ENCODE measurements around the gene EYA3.

EYA3 gene

DNA sequence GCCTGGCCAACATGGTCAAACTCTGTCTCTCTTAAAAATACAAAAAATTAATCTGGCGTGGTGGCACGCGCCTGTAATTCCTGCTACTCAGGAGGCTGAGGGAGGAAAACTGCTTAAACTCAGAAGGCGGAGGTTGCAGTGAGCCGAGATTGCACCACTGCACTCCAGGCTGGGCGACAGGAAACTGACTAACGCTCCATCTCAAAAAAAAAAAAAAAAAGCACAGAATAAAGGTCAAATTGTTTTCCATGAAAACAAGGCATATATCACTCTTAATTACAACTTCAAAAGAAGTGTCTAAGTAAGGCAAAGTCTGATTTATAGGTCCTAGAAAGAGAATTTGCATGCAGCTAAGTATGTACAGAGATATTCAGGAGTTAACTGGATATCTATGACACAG, 25.6 kb downstream of the EYA3 start:
- TF ChIP-seq PPARA (CRISPR knock-in tag; IDR thresholded peaks at IDR 0.05; ENCODE audit: borderline replicate concordance) (no peak), ESRRG (CRISPR knock-in tag; IDR thresholded peaks at IDR 0.05) (no peak), BACH2 (CRISPR knock-in tag; IDR thresholded peaks at IDR 0.05; ENCODE audit: borderline replicate concordance) (no peak), ARNTL (CRISPR knock-in tag; IDR thresholded peaks at IDR 0.05; ENCODE audit: borderline replicate concordance, low read depth) (no peak)
- TF ChIP-seq, protein P1, sequence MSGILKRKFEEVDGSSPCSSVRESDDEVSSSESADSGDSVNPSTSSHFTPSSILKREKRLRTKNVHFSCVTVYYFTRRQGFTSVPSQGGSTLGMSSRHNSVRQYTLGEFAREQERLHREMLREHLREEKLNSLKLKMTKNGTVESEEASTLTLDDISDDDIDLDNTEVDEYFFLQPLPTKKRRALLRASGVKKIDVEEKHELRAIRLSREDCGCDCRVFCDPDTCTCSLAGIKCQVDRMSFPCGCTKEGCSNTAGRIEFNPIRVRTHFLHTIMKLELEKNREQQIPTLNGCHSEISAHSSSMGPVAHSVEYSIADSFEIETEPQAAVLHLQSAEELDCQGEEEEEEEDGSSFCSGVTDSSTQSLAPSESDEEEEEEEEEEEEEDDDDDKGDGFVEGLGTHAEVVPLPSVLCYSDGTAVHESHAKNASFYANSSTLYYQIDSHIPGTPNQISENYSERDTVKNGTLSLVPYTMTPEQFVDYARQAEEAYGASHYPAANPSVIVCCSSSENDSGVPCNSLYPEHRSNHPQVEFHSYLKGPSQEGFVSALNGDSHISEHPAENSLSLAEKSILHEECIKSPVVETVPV (CRISPR knock-in tag; IDR thresholded peaks at IDR 0.05) = no peak
- no peak for ATAC-seq

DNA sequence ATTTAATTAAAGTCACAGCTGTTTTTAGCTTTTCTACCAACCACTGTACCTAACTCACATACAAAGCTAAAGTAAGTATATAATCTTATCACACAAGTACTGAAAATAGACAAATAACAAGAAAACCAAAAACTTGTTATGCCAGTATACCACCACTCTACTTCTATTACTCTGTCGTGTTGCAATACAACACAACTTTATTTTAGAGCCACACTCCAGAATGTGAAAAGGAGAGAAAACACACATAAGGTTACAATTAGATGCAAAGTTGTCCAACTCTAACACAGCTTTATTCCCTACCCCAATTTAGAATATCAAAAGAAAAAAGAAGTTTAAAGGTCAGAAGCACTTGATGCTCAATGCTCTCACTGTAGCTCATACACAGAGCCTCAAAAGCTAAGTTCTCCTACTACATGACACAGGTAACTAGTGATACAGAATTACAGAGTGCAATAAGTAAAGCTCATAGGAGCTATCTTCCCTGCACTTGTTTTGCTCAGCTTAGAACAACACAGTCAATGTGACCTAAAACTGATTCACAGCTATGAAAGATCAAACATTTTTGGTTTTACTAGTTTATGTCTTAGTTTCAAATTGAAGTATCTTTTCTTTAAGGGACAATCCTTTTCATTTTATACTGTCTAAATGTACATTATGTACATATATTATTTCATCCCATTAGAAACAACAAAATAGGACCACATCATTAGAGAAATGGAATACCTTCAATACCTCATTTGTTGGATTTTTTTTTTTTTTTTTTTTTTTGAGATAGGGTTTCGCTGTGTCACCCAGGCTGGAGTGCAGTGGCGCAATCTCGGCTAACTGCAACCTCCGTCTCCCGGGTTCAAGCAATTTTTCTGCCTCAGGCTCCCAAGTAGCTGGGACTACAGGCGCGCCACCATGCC, 29.2 kb downstream of the EYA3 start:
- ATAC-seq = peak; percentile 74
- TF ChIP-seq SNAI2 (CRISPR knock-in tag; IDR thresholded peaks at IDR 0.05) = no peak

DNA sequence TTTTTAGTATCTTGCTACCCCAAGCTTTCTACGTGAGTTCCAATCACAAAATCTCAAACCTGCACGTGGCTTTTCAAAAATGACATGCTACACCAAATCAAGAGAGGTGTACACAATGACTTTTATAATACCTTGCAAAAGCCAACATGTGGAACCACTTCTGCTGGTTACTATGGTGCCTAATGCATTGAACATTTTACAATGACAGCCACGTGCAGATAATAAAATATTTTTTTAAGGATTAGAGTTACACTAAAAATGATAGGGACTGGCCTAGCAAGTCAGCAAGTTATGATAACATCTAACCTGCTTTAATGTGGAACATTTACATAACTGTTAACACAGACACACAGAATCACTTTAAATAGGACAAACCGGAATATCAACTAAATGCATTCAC, 30.2 kb downstream of the EYA3 start:
- TF ChIP-seq RARB (CRISPR knock-in tag; IDR thresholded peaks at IDR 0.05) (no peak), BACH2 (CRISPR knock-in tag; IDR thresholded peaks at IDR 0.05; ENCODE audit: borderline replicate concordance) (no peak), ARNTL (CRISPR knock-in tag; IDR thresholded peaks at IDR 0.05; ENCODE audit: borderline replicate concordance, low read depth) (no peak), ESRRG (CRISPR knock-in tag; IDR thresholded peaks at IDR 0.05) (no peak), CSDC2 (CRISPR knock-in tag; IDR thresholded peaks at IDR 0.05) (no peak), ZFP3 (CRISPR knock-in tag; IDR thresholded peaks at IDR 0.05) (no peak), ZNF8 (CRISPR knock-in tag; IDR thresholded peaks at IDR 0.05) (no peak), ISL1 (CRISPR knock-in tag; IDR thresholded peaks at IDR 0.05) (no peak), ZNF565 (CRISPR knock-in tag; conservative IDR thresholded peaks at IDR 0.05; ENCODE audit: low read depth) (no peak), ZNF70 (CRISPR knock-in tag; IDR thresholded peaks at IDR 0.05) (no peak)
- TF ChIP-seq, protein P2, sequence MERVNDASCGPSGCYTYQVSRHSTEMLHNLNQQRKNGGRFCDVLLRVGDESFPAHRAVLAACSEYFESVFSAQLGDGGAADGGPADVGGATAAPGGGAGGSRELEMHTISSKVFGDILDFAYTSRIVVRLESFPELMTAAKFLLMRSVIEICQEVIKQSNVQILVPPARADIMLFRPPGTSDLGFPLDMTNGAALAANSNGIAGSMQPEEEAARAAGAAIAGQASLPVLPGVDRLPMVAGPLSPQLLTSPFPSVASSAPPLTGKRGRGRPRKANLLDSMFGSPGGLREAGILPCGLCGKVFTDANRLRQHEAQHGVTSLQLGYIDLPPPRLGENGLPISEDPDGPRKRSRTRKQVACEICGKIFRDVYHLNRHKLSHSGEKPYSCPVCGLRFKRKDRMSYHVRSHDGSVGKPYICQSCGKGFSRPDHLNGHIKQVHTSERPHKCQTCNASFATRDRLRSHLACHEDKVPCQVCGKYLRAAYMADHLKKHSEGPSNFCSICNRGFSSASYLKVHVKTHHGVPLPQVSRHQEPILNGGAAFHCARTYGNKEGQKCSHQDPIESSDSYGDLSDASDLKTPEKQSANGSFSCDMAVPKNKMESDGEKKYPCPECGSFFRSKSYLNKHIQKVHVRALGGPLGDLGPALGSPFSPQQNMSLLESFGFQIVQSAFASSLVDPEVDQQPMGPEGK (CRISPR knock-in tag; IDR thresholded peaks at IDR 0.05; ENCODE audit: borderline replicate concordance) = no peak
- TF ChIP-seq, protein P1 (CRISPR knock-in tag; IDR thresholded peaks at IDR 0.05) = no peak
- TF ChIP-seq, protein P3, sequence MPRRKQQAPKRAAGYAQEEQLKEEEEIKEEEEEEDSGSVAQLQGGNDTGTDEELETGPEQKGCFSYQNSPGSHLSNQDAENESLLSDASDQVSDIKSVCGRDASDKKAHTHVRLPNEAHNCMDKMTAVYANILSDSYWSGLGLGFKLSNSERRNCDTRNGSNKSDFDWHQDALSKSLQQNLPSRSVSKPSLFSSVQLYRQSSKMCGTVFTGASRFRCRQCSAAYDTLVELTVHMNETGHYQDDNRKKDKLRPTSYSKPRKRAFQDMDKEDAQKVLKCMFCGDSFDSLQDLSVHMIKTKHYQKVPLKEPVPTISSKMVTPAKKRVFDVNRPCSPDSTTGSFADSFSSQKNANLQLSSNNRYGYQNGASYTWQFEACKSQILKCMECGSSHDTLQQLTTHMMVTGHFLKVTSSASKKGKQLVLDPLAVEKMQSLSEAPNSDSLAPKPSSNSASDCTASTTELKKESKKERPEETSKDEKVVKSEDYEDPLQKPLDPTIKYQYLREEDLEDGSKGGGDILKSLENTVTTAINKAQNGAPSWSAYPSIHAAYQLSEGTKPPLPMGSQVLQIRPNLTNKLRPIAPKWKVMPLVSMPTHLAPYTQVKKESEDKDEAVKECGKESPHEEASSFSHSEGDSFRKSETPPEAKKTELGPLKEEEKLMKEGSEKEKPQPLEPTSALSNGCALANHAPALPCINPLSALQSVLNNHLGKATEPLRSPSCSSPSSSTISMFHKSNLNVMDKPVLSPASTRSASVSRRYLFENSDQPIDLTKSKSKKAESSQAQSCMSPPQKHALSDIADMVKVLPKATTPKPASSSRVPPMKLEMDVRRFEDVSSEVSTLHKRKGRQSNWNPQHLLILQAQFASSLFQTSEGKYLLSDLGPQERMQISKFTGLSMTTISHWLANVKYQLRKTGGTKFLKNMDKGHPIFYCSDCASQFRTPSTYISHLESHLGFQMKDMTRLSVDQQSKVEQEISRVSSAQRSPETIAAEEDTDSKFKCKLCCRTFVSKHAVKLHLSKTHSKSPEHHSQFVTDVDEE (CRISPR knock-in tag; IDR thresholded peaks at IDR 0.05) = no peak

DNA sequence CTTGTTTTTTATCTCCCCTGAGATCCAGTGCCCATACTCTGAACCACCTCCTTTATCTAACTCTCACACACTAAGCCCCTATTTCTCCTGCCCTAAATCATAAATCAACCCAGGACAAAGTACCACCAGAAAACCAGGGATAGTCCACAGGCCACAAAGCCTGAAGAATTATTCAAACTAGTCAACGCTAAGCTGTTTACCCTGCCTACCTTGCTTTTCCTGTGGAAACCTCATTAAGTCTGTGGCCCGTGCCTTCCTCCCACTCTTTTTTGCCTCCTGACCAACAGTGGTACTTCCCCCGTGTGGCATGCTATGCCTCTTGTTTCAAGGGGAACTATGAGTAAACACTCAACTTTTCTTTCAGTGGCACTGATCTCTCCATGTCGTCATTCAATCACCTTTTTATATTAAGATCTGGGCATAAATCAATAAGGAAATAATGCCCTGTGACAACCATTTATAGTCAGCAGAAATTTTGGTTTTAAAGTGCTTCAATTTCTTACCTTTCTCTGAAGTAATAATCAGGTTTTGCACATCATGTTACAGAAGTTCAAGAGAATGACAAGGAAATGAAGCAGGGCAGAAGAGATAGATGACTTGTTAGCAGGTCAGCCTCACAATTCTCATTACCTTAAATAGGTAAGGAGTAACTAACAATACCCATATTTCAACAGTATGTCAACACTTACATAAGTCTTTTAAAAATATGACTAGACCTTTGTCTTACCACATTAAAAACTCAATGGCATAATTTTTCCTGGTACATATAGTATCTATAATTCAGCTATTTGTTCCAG, 32.1 kb downstream of the EYA3 start:
- no peak for ATAC-seq
- no peak for TF ChIP-seq BACH2 (CRISPR knock-in tag; IDR thresholded peaks at IDR 0.05; ENCODE audit: borderline replicate concordance)
- TF ChIP-seq ZNF565 (CRISPR knock-in tag; conservative IDR thresholded peaks at IDR 0.05; ENCODE audit: low read depth) = no peak
- TF ChIP-seq GLIS3 (CRISPR knock-in tag; IDR thresholded peaks at IDR 0.05) = no peak
- TF ChIP-seq TCF4 (CRISPR knock-in tag; IDR thresholded peaks at IDR 0.05; ENCODE audit: borderline replicate concordance) = no peak
- no peak for TF ChIP-seq SNAI2 (CRISPR knock-in tag; IDR thresholded peaks at IDR 0.05)
- TF ChIP-seq, protein P4, sequence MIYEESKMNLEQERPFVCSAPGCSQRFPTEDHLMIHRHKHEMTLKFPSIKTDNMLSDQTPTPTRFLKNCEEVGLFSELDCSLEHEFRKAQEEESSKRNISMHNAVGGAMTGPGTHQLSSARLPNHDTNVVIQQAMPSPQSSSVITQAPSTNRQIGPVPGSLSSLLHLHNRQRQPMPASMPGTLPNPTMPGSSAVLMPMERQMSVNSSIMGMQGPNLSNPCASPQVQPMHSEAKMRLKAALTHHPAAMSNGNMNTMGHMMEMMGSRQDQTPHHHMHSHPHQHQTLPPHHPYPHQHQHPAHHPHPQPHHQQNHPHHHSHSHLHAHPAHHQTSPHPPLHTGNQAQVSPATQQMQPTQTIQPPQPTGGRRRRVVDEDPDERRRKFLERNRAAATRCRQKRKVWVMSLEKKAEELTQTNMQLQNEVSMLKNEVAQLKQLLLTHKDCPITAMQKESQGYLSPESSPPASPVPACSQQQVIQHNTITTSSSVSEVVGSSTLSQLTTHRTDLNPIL (CRISPR knock-in tag; IDR thresholded peaks at IDR 0.05; ENCODE audit: low read depth) = no peak
- TF ChIP-seq, protein P1 (CRISPR knock-in tag; IDR thresholded peaks at IDR 0.05) = no peak
- TF ChIP-seq ESRRG (CRISPR knock-in tag; IDR thresholded peaks at IDR 0.05) = no peak
- TF ChIP-seq ZNF8 (CRISPR knock-in tag; IDR thresholded peaks at IDR 0.05) = no peak
- TF ChIP-seq PPARA (CRISPR knock-in tag; IDR thresholded peaks at IDR 0.05; ENCODE audit: borderline replicate concordance) = no peak

More for the DNA sequence above, 30.2 kb downstream of the EYA3 start:
- peak; percentile 53; the same call in 2 of the 3 replicates for ATAC-seq

Data from SK-N-SH treated with all-trans-retinoic acid at 6 μM for 48 hours (cell line).